Tibial artery (tissue), 4 donors: ENCODE data around the gene CIITA.
A peak's percentile ranks its signal among the peaks of the same experiment; 100 is the strongest.

Source experiments
- DNase-seq, 2 donors: peaks; one replicate each; pipeline ENCODE4 v3.0.0-alpha.2; 2019
- H3K27ac ChIP-seq, 2 donors: fragments of 200-600 bp; sonication (generic) in 1 of 2; 1 replicate in 1 of 2; 2 replicates in 1 of 2; pipeline ENCODE4 v1.5.1; 2018 to 2019; ENCODE audit warnings: mild to moderate bottlenecking in 1 of 2
- H3K27me3 ChIP-seq, 2 donors: fragments of 200-600 bp; sonication (generic) in 1 of 2; one replicate each; pipeline versions ENCODE4 v1.5.1 to v1.6.0; 2016 to 2019
- H3K36me3 ChIP-seq, 3 donors: fragments of 200-600 bp; sonication (generic) in 2 of 3; one replicate each; pipeline ENCODE4 v1.5.1; 2016 to 2019; ENCODE audit warnings: mild to moderate bottlenecking in 2 of 3
- H3K4me1 ChIP-seq, 4 donors: fragments of 200-600 bp; sonication (generic) in 2 of 4; 1 replicate in 3 of 4; 2 replicates in 1 of 4; pipeline ENCODE4 v1.5.1; 2016 to 2019
- H3K4me3 ChIP-seq, 2 donors: fragments of 200-600 bp; sonication (generic) in 1 of 2; 1 replicate in 1 of 2; 2 replicates in 1 of 2; pipeline ENCODE4 v1.5.1; 2018 to 2019; ENCODE audit warnings: mild to moderate bottlenecking in 2 of 2
- H3K9me3 ChIP-seq, 3 donors: fragments of 200-600 bp; sonication (generic) in 1 of 3; one replicate each; pipeline ENCODE4 v1.5.1; 2016 to 2019
- intact Hi-C: fragments of 100-400 bp; cut with DNase I; formaldehyde crosslinking; loops from one replicate; pipeline ENCODE4 v1.15.0; 2023; ENCODE audit warnings: low total_unique reads
- TF ChIP-seq, protein P1 (sequence below), 2 experiments: fragments of 200-600 bp in 1 of 2; fragments of 450-650 bp in 1 of 2; IDR thresholded peaks; one replicate each; pipeline ENCODE4 v1.5.1; 2017 to 2019; ENCODE audit warnings: antibody characterized with exemption in 2 of 2, mild to moderate bottlenecking in 1 of 2, moderate library complexity in 1 of 2

The CIITA gene

GRCh38 chr16:10918294-10919002, 41.4 kb downstream of the CIITA start:
- Histone ChIP-seq H3K4me3 (peak overlapping the region in 1 of 2 donors; percentile 5), H3K4me1 (peaks cover 0 to 44% (median 34%) of the 10 kb centered on the region in 4 donors), H3K27me3 (no peaks in the 10 kb centered on the region), H3K36me3 (no peaks in the 10 kb centered on the region), H3K27ac (peak overlapping the region; percentile 52 to 56), H3K9me3 (no peaks in the 10 kb centered on the region)
- DNase-seq, result peak; percentile 99
- TF ChIP-seq, protein P1, sequence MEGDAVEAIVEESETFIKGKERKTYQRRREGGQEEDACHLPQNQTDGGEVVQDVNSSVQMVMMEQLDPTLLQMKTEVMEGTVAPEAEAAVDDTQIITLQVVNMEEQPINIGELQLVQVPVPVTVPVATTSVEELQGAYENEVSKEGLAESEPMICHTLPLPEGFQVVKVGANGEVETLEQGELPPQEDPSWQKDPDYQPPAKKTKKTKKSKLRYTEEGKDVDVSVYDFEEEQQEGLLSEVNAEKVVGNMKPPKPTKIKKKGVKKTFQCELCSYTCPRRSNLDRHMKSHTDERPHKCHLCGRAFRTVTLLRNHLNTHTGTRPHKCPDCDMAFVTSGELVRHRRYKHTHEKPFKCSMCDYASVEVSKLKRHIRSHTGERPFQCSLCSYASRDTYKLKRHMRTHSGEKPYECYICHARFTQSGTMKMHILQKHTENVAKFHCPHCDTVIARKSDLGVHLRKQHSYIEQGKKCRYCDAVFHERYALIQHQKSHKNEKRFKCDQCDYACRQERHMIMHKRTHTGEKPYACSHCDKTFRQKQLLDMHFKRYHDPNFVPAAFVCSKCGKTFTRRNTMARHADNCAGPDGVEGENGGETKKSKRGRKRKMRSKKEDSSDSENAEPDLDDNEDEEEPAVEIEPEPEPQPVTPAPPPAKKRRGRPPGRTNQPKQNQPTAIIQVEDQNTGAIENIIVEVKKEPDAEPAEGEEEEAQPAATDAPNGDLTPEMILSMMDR (IDR thresholded peaks at IDR 0.05), result peak; percentile 92 to 97
- intact Hi-C loops, result loop anchor here (1.0 to 10.0 kb wide), 4 partner anchors 161 to 664 kb away; no protein-coding TSS in a partner anchor

DNA sequence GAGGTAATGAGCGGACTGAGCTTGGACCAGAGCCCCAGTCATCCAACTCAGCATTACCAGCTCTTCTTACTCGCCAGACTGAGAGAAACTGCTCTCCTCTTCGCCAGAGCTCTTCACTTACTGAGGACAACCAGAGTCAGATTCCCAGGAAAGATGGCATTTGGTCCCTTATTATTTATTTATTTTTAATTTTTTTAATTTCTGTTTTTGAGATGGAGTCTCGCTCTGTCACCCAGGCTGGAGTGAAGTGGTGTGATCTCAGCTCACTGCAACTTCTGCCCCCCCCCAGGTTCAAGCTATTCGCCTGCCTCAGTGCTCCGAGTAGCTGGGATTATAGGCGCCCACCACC, 42.0 kb downstream of the CIITA start:
- Histone ChIP-seq H3K36me3 (no peaks in the 10 kb centered on the region), H3K27me3 (no peaks in the 10 kb centered on the region), H3K27ac (no peak overlapping the region), H3K4me3 (no peak overlapping the region), H3K9me3 (no peaks in the 10 kb centered on the region), H3K4me1 (peaks cover 0 to 50% (median 38%) of the 10 kb centered on the region in 4 donors)
- no peak for DNase-seq
- intact Hi-C loops, result loop anchor here (5.0 to 10.0 kb wide), 3 partner anchors 162 to 664 kb away; no protein-coding TSS in a partner anchor
- TF ChIP-seq, protein P1 (IDR thresholded peaks at IDR 0.05), result no peak

DNA sequence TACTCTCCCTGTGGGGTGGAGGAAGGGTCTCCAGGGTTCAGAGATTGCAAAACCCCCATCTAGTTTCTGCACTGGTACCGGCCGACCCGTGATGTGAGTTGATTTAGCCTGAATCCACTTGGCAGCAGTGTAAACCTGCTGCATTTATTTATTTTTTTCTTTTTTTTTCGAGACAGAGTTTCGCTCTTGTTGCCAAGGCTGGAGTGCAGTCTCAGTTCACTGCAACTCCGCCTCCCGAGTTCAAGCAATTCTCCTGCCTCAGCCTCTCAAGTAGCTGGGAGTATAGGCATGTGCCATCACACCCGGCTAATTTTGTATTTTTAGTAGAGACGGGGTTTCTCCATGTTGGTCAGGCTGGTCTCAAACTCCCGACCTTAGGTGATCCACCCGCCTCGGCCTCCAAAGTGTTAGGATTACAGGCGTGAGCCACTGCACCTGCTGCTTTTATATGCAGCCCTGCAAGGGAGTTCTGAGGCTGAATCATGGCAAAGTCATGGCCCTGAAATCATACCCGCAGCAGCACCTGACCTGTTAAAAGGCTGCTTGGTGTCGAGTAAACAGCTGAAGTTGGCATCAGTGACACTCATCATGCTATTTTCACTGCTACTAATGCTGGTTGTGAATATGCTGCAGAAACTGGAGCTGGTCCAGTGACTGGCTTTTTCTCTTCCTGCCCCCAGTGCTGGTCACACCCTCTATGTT, 43.9 kb downstream of the CIITA start:
- no peak for DNase-seq
- H3K27ac ChIP-seq, result peak overlapping the region in 1 of 2 donors; percentile 59

GRCh38 chr16:10921536-10922327, 44.7 kb downstream of the CIITA start:
- intact Hi-C loops, result loop anchor here (5.0 kb wide), 1 partner anchor 404 kb away; no protein-coding TSS in a partner anchor
- peak overlapping the region; percentile 59 to 74 for H3K27ac ChIP-seq
- TF ChIP-seq, protein P1 (IDR thresholded peaks at IDR 0.05), result no peak
- peaks cover 0 to 59% (median 44%) of the 10 kb centered on the region in 4 donors for H3K4me1 ChIP-seq
- no peaks in the 10 kb centered on the region for H3K9me3 ChIP-seq
- peaks cover 9 to 26% (median 22%) of the 10 kb centered on the region in 3 donors for H3K36me3 ChIP-seq
- H3K4me3 ChIP-seq, result no peak overlapping the region
- no peak for DNase-seq
- H3K27me3 ChIP-seq, result no peaks in the 10 kb centered on the region

More for the DNA sequence above, 43.9 kb downstream of the CIITA start:
- Histone ChIP-seq H3K27me3 (no peaks in the 10 kb centered on the region), H3K4me3 (no peak overlapping the region), H3K36me3 (peaks cover 5 to 17% (median 14%) of the 10 kb centered on the region in 3 donors), H3K4me1 (peaks cover 0 to 59% (median 44%) of the 10 kb centered on the region in 4 donors), H3K9me3 (no peaks in the 10 kb centered on the region)
- intact Hi-C loops, result loop anchor here (5.0 kb wide), 1 partner anchor 404 kb away; no protein-coding TSS in a partner anchor
- TF ChIP-seq, protein P1 (IDR thresholded peaks at IDR 0.05), result no peak
